Tibial artery (tissue), 4 donors: ENCODE data around the gene MFSD11.
"Not testable (repeated sequence)": the region's sequence is repeated elsewhere in the genome, so short reads cannot be mapped to it uniquely, and the experiment has no call there.

ENCODE experiments used
- DNase-seq, 2 donors: peaks; one replicate each; pipeline ENCODE4 v3.0.0-alpha.2; 2019
- H3K27ac ChIP-seq, 2 donors: fragments of 200-600 bp; sonication (generic) in 1 of 2; 1 replicate in 1 of 2; 2 replicates in 1 of 2; pipeline ENCODE4 v1.5.1; 2018 to 2019; ENCODE audit warnings: mild to moderate bottlenecking in 1 of 2
- H3K27me3 ChIP-seq, 2 donors: fragments of 200-600 bp; sonication (generic) in 1 of 2; one replicate each; pipeline versions ENCODE4 v1.5.1 to v1.6.0; 2016 to 2019
- H3K36me3 ChIP-seq, 3 donors: fragments of 200-600 bp; sonication (generic) in 2 of 3; one replicate each; pipeline ENCODE4 v1.5.1; 2016 to 2019; ENCODE audit warnings: mild to moderate bottlenecking in 2 of 3
- H3K4me1 ChIP-seq, 4 donors: fragments of 200-600 bp; sonication (generic) in 2 of 4; 1 replicate in 3 of 4; 2 replicates in 1 of 4; pipeline ENCODE4 v1.5.1; 2016 to 2019
- H3K4me3 ChIP-seq, 2 donors: fragments of 200-600 bp; sonication (generic) in 1 of 2; 1 replicate in 1 of 2; 2 replicates in 1 of 2; pipeline ENCODE4 v1.5.1; 2018 to 2019; ENCODE audit warnings: mild to moderate bottlenecking in 2 of 2
- H3K9me3 ChIP-seq, 3 donors: fragments of 200-600 bp; sonication (generic) in 1 of 3; one replicate each; pipeline ENCODE4 v1.5.1; 2016 to 2019
- intact Hi-C: fragments of 100-400 bp; cut with DNase I; formaldehyde crosslinking; loops from one replicate; pipeline ENCODE4 v1.15.0; 2023; ENCODE audit warnings: low total_unique reads
- TF ChIP-seq, protein P1 (sequence below), 2 experiments: fragments of 200-600 bp in 1 of 2; fragments of 450-650 bp in 1 of 2; IDR thresholded peaks; one replicate each; pipeline ENCODE4 v1.5.1; 2017 to 2019; ENCODE audit warnings: antibody characterized with exemption in 2 of 2, mild to moderate bottlenecking in 1 of 2, moderate library complexity in 1 of 2

Gene MFSD11

DNA sequence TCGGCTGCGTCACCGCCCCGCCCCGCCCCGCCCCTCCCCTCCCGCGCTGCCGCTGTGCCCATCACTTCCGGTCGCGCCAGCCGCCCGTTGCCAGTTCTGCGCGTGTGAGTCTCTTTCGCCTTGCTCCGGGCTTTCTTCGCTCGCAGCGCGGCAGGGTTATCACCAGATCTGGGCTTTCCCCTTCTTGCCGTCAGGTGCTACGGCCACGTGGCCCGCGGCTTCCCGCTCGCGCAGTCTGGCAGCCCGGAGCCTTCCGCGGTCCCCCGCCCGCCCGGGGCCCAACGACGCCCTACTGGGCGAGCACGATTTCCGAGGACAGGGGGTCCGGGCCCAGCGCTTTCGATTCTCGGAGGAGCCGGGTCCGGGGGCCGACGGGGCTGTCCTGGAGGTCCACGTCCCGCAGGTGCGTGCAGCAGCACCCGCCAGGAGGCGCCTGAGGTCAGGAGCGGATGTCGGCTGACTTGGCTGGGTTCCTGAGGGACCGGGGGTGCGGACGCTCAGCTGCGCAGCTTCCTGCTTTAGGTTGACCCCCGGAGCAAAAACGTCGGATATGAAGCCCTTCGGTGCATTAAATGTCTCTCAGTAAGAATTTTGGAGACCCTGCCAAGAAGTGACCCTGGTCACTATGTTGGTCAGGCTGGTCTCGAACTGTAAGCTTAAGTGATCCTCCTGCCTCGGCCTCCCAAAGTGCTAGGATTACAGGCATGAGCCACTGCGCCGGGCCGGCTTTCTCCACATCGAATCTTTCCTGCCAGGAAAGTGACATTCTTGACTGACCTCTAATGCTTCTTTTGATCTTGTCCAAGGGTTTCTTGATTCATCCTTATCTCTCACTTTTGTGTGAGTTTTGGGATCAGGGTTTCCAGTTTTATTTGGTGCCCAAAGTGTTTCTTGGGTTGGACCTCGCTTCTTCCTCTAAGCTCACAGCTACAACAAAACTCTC, 10.9 kb upstream of the MFSD11 start, which contains the start of gene METTL23:
Gene METTL23 (plus strand): TSS at position 64 of the 943 bp plus-strand sequence. CDS start 2,872 bp downstream, outside the sequence.
- Histone ChIP-seq H3K36me3 (peaks cover 40 to 48% (median 41%) of the 10 kb centered on the region in 3 donors), H3K27me3 (no peaks in the 10 kb centered on the region), H3K4me1 (peaks cover 0 to 78% (median 45%) of the 10 kb centered on the region in 4 donors), H3K9me3 (no peaks in the 10 kb centered on the region), H3K27ac (peak within 1 kb of the TSS; percentile 95 to 100), H3K4me3 (peak within 1 kb of the TSS; percentile 82 to 100)
- peak; percentile 83 to 91 for DNase-seq
- intact Hi-C loops = no loop called here
- TF ChIP-seq, protein P1, sequence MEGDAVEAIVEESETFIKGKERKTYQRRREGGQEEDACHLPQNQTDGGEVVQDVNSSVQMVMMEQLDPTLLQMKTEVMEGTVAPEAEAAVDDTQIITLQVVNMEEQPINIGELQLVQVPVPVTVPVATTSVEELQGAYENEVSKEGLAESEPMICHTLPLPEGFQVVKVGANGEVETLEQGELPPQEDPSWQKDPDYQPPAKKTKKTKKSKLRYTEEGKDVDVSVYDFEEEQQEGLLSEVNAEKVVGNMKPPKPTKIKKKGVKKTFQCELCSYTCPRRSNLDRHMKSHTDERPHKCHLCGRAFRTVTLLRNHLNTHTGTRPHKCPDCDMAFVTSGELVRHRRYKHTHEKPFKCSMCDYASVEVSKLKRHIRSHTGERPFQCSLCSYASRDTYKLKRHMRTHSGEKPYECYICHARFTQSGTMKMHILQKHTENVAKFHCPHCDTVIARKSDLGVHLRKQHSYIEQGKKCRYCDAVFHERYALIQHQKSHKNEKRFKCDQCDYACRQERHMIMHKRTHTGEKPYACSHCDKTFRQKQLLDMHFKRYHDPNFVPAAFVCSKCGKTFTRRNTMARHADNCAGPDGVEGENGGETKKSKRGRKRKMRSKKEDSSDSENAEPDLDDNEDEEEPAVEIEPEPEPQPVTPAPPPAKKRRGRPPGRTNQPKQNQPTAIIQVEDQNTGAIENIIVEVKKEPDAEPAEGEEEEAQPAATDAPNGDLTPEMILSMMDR (IDR thresholded peaks at IDR 0.05) = peak; percentile 51 to 59

DNA sequence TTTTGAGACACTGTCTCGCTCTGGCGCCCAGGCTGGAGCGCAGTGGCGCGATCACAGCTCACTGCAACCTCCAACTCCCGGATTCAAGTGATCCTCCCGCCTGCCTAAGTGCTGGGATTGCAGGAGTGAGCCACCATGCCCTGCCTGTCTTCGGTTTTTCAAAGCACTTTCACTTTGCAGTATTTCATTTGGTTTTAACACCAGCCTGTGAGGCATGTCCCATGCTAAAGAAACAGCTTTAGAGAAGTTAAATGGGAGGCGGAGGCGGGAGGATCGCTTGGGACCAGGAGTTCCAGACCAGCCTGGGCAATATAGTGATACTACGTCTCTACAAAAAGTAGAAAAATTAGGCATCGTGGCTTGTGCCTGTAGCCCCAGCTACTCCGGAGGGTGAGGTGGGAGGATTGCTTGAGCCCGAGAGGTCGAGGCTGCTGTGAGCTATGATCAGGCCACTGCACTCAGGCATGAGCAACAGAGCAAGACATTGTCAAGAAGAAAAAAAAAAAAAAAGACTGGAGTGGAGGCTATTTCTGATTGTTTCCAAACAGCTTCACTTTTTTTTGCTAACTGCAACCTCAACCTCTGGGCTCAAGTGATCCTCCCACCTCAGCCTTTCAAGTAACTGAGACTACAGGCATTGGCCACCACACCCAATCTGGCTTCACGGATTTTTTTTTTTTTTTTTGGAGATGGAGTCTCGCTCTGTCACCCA, 10.0 kb upstream of the MFSD11 start:
- Histone ChIP-seq H3K4me3 (peak overlapping the region; percentile 82 to 100), H3K27me3 (no peaks in the 10 kb centered on the region), H3K27ac (peak overlapping the region; percentile 95 to 100), H3K9me3 (no peaks in the 10 kb centered on the region), H3K4me1 (peaks cover 0 to 80% (median 49%) of the 10 kb centered on the region in 4 donors), H3K36me3 (peaks cover 41 to 51% (median 43%) of the 10 kb centered on the region in 3 donors)
- intact Hi-C loops = no loop called here
- no peak for DNase-seq
- TF ChIP-seq, protein P1 (IDR thresholded peaks at IDR 0.05) = no peak

DNA sequence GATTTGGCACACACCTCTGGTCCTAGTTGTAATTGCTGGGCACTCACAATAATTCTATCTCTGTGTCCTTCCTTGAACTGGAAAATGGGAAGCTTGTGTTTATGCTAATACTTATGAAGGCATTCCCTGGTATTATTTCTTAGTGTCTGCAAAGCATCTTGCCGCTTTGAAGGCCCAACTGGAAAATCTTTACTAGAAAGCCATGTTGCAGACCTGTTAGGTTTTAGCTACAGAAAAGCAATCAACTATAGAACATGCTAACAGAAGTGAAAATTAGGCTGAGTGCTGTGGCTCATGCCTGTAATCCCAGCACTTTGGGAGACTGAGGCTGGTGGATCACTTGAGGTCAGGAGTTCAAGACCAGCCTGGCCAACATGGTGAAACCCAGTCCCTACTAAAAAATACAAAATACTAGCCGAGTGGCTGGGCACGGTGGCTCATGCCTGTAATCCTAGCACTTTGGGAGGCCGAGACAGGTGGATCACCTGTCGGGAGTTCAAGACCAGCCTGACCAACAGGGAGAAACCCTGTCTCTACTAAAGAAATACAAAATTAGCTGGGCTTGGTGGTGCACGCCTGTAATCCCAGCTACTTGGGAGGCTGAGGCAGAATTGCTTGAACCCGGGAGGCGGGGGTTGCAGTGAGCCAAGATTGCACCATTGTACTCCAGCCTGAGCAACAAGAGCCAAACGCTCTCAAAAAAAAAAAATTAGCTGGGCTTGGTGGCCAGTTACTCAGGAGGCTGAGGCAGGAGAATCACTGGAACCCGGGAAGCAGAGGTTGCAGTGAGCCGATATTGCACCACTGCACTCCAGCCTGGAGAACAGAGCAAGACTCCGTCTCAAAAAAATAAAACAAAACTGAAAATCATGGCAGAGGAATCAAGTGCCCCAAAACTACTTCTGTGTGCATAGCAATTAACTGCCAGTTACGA, 5.9 kb upstream of the MFSD11 start:
- intact Hi-C loops = loop anchor here (10.0 kb wide), 1 partner anchor 1217 kb away; the partner anchor contains the start of genes CASKIN2 and TSEN54
- DNase-seq, H3K4me3 ChIP-seq, H3K27ac ChIP-seq, H3K9me3 ChIP-seq, H3K27me3 ChIP-seq: not testable (repeated sequence)
- Histone ChIP-seq H3K36me3 (peaks cover 44 to 63% (median 51%) of the 10 kb centered on the region in 3 donors), H3K4me1 (peaks cover 0 to 83% (median 50%) of the 10 kb centered on the region in 4 donors)

DNA sequence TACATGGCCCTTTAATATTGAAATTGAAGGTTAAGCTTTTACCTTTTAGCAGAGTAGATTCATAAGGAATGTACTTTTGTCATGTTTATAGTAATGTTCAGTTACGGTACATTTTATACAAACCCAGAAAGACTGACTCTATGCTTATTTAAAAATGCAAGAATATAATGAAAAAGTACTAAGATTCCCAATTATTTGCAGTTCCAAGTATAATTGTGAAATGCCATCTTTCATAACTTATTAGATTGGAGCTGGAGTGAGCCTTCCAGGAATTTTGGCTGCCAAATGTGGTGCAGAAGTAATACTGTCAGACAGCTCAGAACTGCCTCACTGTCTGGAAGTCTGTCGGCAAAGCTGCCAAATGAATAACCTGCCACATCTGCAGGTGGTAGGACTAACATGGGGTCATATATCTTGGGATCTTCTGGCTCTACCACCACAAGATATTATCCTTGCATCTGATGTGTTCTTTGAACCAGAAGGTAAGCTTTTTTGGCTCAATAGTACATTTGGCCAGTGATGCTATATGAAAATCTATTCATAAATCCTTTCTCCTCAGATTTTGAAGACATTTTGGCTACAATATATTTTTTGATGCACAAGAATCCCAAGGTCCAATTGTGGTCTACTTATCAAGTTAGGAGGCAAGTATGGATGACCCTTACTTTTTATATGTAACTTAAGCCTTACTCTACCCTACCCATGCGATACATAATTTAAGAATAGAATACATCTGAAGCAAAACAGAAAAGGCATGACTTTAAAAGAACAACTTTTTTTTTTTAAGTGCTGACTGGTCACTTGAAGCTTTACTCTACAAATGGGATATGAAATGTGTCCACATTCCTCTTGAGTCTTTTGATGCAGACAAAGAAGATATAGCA, 4.9 kb upstream of the MFSD11 start:
- TF ChIP-seq, protein P1 (IDR thresholded peaks at IDR 0.05) = no peak
- peak overlapping the region in 1 of 2 donors; percentile 97 for H3K27ac ChIP-seq
- DNase-seq = peak in 1 of 2 donors; percentile 51
- H3K4me1 ChIP-seq = peaks cover 0 to 76% (median 42%) of the 10 kb centered on the region in 4 donors
- H3K36me3 ChIP-seq = peaks cover 44 to 63% (median 51%) of the 10 kb centered on the region in 3 donors
- intact Hi-C loops = loop anchor here (10.0 kb wide), 1 partner anchor 1218 kb away; the partner anchor contains the start of genes CASKIN2 and TSEN54
- H3K27me3 ChIP-seq = no peaks in the 10 kb centered on the region
- no peaks in the 10 kb centered on the region for H3K9me3 ChIP-seq
- no peak overlapping the region for H3K4me3 ChIP-seq

DNA sequence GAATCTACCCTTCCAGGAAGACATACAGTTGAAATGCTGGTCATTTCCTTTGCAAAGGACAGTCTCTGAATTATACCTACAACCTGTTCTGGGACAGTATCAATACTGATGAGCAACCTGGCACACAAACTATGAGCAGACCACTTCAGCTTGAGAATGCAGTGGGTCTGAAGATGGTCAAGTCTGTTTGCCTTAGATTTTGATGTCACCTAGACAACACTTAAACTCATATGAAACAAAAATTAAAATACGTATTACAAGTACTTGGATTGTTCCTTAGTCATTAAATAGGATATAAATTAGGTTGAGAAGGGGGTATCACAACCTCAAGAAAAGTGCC, 4.3 kb upstream of the MFSD11 start:
- Histone ChIP-seq H3K4me3 (no peak overlapping the region), H3K9me3 (no peaks in the 10 kb centered on the region), H3K36me3 (peaks cover 44 to 63% (median 51%) of the 10 kb centered on the region in 3 donors), H3K27me3 (no peaks in the 10 kb centered on the region), H3K27ac (peak overlapping the region in 1 of 2 donors; percentile 97), H3K4me1 (peaks cover 0 to 72% (median 43%) of the 10 kb centered on the region in 4 donors)
- TF ChIP-seq, protein P1 (IDR thresholded peaks at IDR 0.05) = no peak
- intact Hi-C loops = loop anchor here (10.0 kb wide), 1 partner anchor 1219 kb away; the partner anchor contains the start of genes CASKIN2 and TSEN54
- no peak for DNase-seq
